ENCODE measurements around the gene SRGAP1. TPM values are rescaled to one million over a fixed set of nuclear protein-coding genes. Genes with fewer than 3 reads are reported as not detected.

SRGAP1 gene
- total and polyA plus RNA-seq, 2 of the 13 experiments (the other 11 are each of a cell fraction or from before 2014, with no cell fraction given) = 1.6 to 3.4 TPM

DNA sequence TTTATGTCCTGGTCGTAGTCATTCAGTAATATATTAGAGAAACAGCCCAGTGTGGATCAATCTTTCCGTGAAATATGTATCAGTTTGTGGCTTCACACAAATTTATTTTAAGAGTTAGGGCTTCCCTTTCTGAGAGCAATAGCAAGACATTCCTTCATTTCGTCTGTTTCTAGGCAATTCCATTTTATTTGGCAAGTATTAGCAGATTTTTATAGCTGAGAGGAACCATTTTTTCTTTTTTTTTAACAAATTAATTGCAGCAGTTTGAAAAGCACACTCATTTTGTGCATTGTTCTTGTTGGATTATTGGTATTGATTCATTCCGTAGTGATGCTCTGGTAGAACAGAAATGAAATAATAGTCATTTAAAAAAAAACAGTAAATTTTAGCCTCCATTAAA is 132.9 kb downstream of the SRGAP1 start:
- Histone ChIP-seq H3K4me2 (ENCODE audit: low read depth, low read length) (no peak overlapping the region), H3K9me3 (ENCODE audit: low read length) (no peaks in the 10 kb centered on the region), H3K9ac (ENCODE audit: insufficient read depth, low read depth, low read length) (no peak overlapping the region), H4K20me1 (ENCODE audit: insufficient read depth, low read length) (no peaks in the 10 kb centered on the region), H2AFZ (ENCODE audit: low read length) (no peak overlapping the region), H3K27me3 (ENCODE audit: control insufficient read depth in 1 of 2, insufficient read depth in 2 of 2, low read length in 2 of 2) (no peaks in the 10 kb centered on the region), H3K27ac (ENCODE audit: extremely low read length, insufficient read depth, low read length) (no peak overlapping the region), H3K4me3 (replicated peaks in 1 of 3; ENCODE audit: insufficient read depth in 1 of 3, low read depth in 2 of 3, low read length in 3 of 3) (no peak overlapping the region), H3K4me1 (ENCODE audit: insufficient read depth, low read length) (no peaks in the 10 kb centered on the region), H3K36me3 (replicated peaks in 1 of 2; ENCODE audit: control insufficient read depth in 1 of 2, insufficient read depth in 2 of 2, low read length in 2 of 2) (no peaks in the 10 kb centered on the region), H3K79me2 (ENCODE audit: insufficient read depth, low read length) (no peaks in the 10 kb centered on the region)
- TF ChIP-seq, protein P1, sequence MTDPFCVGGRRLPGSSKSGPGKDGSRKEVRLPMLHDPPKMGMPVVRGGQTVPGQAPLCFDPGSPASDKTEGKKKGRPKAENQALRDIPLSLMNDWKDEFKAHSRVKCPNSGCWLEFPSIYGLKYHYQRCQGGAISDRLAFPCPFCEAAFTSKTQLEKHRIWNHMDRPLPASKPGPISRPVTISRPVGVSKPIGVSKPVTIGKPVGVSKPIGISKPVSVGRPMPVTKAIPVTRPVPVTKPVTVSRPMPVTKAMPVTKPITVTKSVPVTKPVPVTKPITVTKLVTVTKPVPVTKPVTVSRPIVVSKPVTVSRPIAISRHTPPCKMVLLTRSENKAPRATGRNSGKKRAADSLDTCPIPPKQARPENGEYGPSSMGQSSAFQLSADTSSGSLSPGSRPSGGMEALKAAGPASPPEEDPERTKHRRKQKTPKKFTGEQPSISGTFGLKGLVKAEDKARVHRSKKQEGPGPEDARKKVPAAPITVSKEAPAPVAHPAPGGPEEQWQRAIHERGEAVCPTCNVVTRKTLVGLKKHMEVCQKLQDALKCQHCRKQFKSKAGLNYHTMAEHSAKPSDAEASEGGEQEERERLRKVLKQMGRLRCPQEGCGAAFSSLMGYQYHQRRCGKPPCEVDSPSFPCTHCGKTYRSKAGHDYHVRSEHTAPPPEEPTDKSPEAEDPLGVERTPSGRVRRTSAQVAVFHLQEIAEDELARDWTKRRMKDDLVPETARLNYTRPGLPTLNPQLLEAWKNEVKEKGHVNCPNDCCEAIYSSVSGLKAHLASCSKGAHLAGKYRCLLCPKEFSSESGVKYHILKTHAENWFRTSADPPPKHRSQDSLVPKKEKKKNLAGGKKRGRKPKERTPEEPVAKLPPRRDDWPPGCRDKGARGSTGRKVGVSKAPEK (CRISPR knock-in tag; IDR thresholded peaks at IDR 0.05; ENCODE audit: borderline replicate concordance) = no peak
- TF ChIP-seq, protein P2, sequence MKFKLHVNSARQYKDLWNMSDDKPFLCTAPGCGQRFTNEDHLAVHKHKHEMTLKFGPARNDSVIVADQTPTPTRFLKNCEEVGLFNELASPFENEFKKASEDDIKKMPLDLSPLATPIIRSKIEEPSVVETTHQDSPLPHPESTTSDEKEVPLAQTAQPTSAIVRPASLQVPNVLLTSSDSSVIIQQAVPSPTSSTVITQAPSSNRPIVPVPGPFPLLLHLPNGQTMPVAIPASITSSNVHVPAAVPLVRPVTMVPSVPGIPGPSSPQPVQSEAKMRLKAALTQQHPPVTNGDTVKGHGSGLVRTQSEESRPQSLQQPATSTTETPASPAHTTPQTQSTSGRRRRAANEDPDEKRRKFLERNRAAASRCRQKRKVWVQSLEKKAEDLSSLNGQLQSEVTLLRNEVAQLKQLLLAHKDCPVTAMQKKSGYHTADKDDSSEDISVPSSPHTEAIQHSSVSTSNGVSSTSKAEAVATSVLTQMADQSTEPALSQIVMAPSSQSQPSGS (CRISPR knock-in tag; IDR thresholded peaks at IDR 0.05) = no peak
- TF ChIP-seq GLI4 (CRISPR knock-in tag; IDR thresholded peaks at IDR 0.05; ENCODE audit: borderline replicate concordance) (no peak), ZNF883 (CRISPR knock-in tag; IDR thresholded peaks at IDR 0.05; ENCODE audit: not compliant biosample characterization) (no peak), BORCS8-MEF2B (CRISPR knock-in tag; IDR thresholded peaks at IDR 0.05) (no peak), SMC3 (IDR thresholded peaks at IDR 0.05; ENCODE audit: low read length) (no peak), POLR2A (IDR thresholded peaks at IDR 0.05; ENCODE audit: insufficient read depth in 1 of 2, low read depth in 2 of 2, low read length in 2 of 2) (no peak), TFE3 (CRISPR knock-in tag; IDR thresholded peaks at IDR 0.05) (no peak), ZNF790 (CRISPR knock-in tag; IDR thresholded peaks at IDR 0.05; ENCODE audit: borderline replicate concordance) (no peak), SUZ12 (IDR thresholded peaks at IDR 0.05; ENCODE audit: low read depth, low read length) (no peak), ETV5 (CRISPR knock-in tag; IDR thresholded peaks at IDR 0.05; ENCODE audit: borderline replicate concordance) (no peak), ZBED4 (CRISPR knock-in tag; IDR thresholded peaks at IDR 0.05; ENCODE audit: borderline replicate concordance) (no peak), ATAD3A (CRISPR knock-in tag; IDR thresholded peaks at IDR 0.05) (no peak), ZBTB21 (CRISPR knock-in tag; IDR thresholded peaks at IDR 0.05) (no peak)
- TF ChIP-seq, protein P3, sequence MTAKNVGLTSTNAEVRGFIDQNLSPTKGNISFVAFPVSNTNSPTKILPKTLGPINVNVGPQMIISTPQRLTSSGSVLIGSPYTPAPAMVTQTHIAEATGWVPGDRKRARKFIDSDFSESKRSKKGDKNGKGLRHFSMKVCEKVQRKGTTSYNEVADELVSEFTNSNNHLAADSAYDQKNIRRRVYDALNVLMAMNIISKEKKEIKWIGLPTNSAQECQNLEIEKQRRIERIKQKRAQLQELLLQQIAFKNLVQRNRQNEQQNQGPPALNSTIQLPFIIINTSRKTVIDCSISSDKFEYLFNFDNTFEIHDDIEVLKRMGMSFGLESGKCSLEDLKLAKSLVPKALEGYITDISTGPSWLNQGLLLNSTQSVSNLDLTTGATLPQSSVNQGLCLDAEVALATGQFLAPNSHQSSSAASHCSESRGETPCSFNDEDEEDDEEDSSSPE (CRISPR knock-in tag; IDR thresholded peaks at IDR 0.05) = no peak
- CTCF ChIA-PET (ENCODE audit: low intra/inter-chr PET ratio, low total read pairs) = no interaction called here
- intact Hi-C loops (cut with micrococcal nuclease; ENCODE audit: unreplicated experiment) = no loop called here
- in situ Hi-C loops (cut with HindIII; ENCODE audit: extremely low pct_ligation_motif_present, low pct_unique_long_range_greater_than_20kb) = no loop called here
- DNase-seq (ENCODE audit: low spot score) (no peak), FAIRE-seq (no peak), ATAC-seq (no peak)
- no TSS peak for BruUV-seq (replicated peaks)
- POLR2A ChIA-PET = no interaction called here
- WGBS (ENCODE audit: low lambda C conversion rate) = 95% methylated on average over 4 of the region's 4 CpGs
